ENCODE measurements around the gene SRRT.
"Not testable (repeated sequence)": the region's sequence is repeated elsewhere in the genome, so short reads cannot be mapped to it uniquely, and the experiment has no call there.

The SRRT gene

DNA sequence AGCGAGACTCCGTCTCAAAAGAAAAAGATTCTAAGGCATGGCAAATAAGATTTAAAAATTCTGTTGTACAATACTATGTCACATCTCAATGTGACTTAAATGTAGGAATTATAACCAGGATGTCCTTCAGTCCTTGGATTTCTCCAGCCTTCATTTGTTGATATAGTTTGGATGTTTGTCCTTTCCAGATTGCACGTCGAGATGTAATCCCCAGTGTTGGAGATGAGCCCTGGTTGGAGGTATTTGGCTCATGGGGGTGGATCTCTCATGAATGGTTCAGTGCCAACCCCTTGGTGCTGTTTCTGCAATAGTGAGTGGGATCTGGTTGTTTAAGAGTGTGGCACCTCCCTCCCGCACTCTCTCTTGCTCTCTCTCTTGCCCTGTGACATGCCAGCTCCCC is 33.6 kb downstream of the SRRT start:
- TF ChIP-seq, protein P1, sequence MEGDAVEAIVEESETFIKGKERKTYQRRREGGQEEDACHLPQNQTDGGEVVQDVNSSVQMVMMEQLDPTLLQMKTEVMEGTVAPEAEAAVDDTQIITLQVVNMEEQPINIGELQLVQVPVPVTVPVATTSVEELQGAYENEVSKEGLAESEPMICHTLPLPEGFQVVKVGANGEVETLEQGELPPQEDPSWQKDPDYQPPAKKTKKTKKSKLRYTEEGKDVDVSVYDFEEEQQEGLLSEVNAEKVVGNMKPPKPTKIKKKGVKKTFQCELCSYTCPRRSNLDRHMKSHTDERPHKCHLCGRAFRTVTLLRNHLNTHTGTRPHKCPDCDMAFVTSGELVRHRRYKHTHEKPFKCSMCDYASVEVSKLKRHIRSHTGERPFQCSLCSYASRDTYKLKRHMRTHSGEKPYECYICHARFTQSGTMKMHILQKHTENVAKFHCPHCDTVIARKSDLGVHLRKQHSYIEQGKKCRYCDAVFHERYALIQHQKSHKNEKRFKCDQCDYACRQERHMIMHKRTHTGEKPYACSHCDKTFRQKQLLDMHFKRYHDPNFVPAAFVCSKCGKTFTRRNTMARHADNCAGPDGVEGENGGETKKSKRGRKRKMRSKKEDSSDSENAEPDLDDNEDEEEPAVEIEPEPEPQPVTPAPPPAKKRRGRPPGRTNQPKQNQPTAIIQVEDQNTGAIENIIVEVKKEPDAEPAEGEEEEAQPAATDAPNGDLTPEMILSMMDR (IDR thresholded peaks at IDR 0.05; ENCODE audit: borderline replicate concordance, insufficient read depth, low read depth, low read length) = no peak

DNA sequence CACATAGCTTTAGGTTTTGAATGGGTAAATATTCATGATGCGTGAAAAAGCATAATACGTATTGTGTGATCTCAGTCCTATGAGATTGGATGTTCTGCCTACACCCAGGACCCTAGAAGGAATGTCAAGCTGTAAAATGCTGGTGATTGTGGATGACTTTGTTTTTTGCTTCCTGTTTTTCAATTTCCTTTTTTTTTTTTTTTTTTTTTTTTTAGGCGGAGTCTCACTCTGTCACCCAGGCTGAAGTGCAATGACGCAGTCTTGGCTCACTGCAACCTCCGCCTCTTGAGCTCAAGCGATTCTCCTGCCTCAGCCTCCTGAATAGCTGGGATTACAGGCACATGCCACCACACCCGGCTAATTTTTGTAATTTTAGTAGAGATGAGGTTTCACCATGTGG is 35.5 kb downstream of the SRRT start:
- H3K4me3 ChIP-seq (ENCODE audit: low read depth, low read length) = not testable (repeated sequence)

More for the DNA sequence above, 33.6 kb downstream of the SRRT start:
- no peak overlapping the region for H3K4me3 ChIP-seq (ENCODE audit: low read depth, low read length)

DNA sequence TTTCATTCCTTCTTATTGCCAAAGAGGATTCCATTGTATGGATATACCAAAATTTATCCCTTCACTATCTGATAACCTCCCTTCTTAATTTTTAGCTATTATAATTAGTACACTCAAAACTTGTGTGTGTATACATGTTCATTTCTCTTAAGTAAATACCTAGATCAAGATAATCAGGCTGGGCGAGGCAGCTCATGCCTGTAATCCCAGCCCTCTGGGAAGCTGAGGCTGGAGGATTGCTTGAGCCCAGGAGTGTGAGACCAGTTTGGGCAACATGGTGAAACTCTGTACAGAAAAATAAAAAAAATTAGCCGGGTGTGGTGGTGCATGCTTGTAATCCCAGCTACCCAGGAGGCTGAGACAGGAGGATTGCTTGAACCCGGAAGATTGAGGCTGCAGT is 36.6 kb downstream of the SRRT start:
- no peak overlapping the region for H3K4me3 ChIP-seq (ENCODE audit: low read depth, low read length)
- TF ChIP-seq, protein P1 (IDR thresholded peaks at IDR 0.05; ENCODE audit: borderline replicate concordance, insufficient read depth, low read depth, low read length) = no peak

DNA sequence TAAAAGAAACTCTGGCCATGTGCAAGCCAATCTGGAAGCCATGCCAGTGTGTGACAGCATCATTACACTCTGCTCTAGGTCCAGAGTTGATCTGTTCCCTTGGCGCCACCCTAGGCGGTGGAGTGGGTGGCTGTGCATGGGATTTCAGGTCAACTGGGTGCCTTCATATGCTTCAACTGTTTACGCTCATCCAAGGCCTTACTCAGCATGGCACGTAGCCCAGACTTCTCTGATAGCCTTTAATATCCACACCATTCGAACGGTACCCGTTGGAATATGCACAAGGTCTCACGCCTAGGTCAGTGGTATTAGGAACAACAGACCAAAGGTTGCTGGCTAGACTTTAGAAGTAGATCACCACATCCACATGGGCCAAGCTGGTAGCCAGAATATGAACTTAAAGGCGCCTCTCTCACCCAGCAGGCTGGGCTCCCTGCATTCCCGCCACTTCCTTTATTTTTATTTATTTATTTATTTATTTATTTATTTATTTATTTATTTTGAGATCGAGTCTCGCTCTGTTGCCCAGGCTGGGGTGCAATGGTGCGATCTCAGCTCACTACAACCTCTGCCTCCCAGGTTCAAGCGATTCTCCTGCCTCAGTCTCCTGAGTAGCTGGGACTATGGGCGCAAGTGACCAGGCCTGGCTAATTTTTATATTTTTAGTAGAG is 39.4 kb downstream of the SRRT start:
- TF ChIP-seq, protein P1 (IDR thresholded peaks at IDR 0.05; ENCODE audit: borderline replicate concordance, insufficient read depth, low read depth, low read length) = no peak
- H3K4me3 ChIP-seq (ENCODE audit: low read depth, low read length) = no peak overlapping the region

DNA sequence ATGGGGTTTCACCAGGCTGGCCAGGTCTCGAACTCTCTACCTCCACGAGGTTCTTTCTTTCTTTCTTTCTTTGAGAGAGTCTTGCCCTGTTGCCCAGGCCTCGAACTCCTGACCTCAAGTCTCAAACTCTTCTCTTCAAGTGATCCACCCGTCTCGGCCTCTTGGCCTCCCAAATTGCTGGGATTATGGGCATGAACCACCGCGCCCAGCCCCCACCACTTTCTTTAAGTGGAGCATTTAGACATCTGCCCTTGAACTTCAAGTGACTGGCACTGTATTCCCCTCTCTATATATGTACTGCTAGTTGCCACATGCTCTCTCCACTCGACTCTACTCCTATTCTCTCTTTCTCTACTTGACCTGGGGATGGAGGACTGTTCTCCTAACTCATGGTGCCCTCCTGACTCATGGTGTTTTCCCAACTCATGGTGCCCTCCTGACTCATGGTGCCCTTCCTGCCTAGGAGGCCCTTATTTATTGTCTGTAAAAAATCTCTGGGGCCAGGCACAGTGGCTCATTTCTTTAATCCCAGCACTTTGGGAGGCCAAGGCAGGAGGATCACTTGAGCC is 40.1 kb downstream of the SRRT start:
- TF ChIP-seq, protein P1 (IDR thresholded peaks at IDR 0.05; ENCODE audit: borderline replicate concordance, insufficient read depth, low read depth, low read length) = no peak
- H3K4me3 ChIP-seq (ENCODE audit: low read depth, low read length) = no peak overlapping the region

DNA sequence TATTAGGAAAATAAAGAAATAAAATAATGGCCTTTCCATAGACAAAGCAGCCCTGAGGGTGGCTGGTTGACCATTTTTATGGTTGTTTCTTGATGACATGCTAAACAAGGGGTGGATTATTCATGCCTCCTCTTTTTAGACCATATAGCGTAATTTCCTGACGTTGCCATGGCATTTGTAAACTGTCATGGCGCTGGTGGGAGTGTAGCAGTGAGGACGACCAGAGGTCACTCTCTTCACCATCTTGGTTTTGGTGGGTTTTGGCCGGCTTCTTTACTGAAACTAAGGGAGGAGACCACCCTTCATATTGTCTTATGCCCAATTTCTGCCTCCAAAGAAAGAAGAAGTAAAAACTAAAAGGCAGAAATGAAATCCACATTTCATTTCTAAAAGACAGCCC is 44.4 kb downstream of the SRRT start:
- H3K4me3 ChIP-seq (ENCODE audit: low read depth, low read length) = not testable (repeated sequence)

DNA sequence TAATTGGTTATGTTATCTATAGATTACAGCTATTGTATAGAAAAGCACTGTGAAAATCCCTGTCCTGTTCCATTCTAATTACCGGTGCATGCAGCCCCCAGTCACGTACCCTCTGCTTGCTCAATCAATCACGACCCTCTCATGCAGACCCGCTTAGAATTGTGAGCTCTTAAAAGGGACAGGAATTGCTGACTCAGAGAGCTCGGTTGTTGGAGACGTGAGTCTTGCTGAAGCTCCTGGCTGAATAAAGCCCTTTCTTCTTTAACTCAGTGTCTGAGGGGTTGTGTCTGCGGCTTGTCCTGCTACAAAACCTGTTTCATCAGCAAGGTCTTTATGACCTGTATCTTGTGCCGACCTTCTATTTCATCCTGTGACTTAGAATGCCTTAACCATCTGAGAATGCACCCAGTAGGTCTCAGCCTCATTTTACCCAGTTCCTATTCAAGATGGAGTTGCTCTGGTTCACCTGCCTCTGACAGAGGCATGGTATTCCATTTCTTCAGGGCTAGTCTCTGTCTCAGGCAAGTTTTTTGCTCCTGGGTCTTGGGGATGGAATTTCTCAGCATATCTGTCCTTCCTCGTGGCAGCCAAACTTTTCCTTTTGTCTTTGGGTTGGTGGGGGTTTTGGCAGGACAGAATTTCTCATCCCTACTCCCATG is 45.0 kb downstream of the SRRT start:
- not testable (repeated sequence) for H3K4me3 ChIP-seq (ENCODE audit: low read depth, low read length)

DNA sequence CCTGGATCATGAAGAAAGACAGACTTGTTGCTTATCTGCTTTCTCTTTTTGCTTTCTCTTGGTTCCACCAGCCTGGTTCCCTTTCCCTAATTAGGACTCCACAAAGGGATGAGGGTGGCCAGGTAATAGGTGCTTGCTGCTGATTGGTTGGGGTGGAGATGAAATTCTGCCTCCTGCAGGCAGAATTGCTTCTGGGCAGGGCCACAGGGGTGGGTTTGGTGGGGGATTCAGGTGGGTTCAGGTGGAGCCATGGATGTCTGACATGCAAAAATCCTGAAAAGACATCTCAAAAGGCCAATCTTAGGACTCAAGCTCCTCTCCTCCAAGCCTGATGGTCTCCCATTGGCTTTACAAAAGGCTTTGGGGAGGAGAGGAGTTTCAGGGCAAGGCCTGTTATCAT is 46.1 kb downstream of the SRRT start:
- TF ChIP-seq, protein P1 (IDR thresholded peaks at IDR 0.05; ENCODE audit: borderline replicate concordance, insufficient read depth, low read depth, low read length) = no peak
- H3K4me3 ChIP-seq (ENCODE audit: low read depth, low read length) = no peak overlapping the region

DNA sequence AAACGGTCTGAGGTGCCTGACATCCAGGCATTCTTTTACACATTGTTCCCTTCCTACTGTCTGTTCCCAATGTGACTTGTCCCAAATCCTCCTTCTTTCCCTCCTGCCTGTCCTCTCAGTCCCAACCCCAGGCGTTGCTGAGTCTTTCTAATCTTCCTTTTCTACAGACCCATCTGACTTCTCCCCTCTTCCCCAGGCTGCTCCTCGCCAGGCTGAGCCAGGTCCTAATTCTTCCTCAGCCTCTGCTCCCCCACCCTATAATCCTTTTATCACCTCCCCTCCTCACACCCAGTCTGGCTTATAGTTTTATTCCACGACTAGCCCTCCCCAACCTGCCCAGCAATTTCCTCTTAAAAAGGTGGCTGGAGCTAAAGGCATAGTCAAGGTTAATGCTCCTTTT is 48.7 kb downstream of the SRRT start:
- H3K4me3 ChIP-seq (ENCODE audit: low read depth, low read length) = not testable (repeated sequence)
